AG10803 (cell line): ENCODE data around the gene NATD1.
"Not testable (repeated sequence)": the region's sequence is repeated elsewhere in the genome, so short reads cannot be mapped to it uniquely, and the experiment has no call there.

Experiments
- DNase-seq: peaks from one replicate; pipeline ENCODE4 v3.0.0; 2010; ENCODE audit warnings: low read depth
- H3K4me3 ChIP-seq: 2 replicates; pipeline ENCODE4 v1.5.1; 2011; ENCODE audit warnings: mild to moderate bottlenecking, low read length, control low read depth
- CTCF ChIP-seq: conservative IDR thresholded peaks from 2 replicates; pipeline ENCODE4 v1.5.1; 2011; ENCODE audit warnings: mild to moderate bottlenecking, low read length, control low read depth, inconsistent platforms

NATD1 gene

GRCh38 chr17:21235921-21236320 lies 17.3 kb downstream of the NATD1 start:
- DNase-seq: no peak
- no peak for TF ChIP-seq CTCF
- H3K4me3 ChIP-seq: no peak overlapping the region

GRCh38 chr17:21233581-21234347 lies 19.4 kb downstream of the NATD1 start:
- no peak for DNase-seq
- TF ChIP-seq CTCF: no peak
- no peak overlapping the region for H3K4me3 ChIP-seq

- no peak for DNase-seq
- no peak for TF ChIP-seq CTCF
- no peak overlapping the region for H3K4me3 ChIP-seq
Observed at GRCh38 chr17:21232033-21232749, 21.0 kb downstream of the NATD1 start.

GRCh38 chr17:21231533-21231932 lies 21.7 kb downstream of the NATD1 start:
- DNase-seq: no peak

GRCh38 chr17:21228845-21229244 lies 24.4 kb downstream of the NATD1 start:
- TF ChIP-seq CTCF: no peak
- H3K4me3 ChIP-seq: no peak overlapping the region
- DNase-seq: no peak

More at GRCh38 chr17:21231533-21231932, 21.7 kb downstream of the NATD1 start:
- no peak for TF ChIP-seq CTCF
- no peak overlapping the region for H3K4me3 ChIP-seq

- no peak for DNase-seq
- no peak overlapping the region for H3K4me3 ChIP-seq
- no peak for TF ChIP-seq CTCF
Observed at GRCh38 chr17:21228111-21228510, 25.1 kb downstream of the NATD1 start.

- not testable (repeated sequence) for H3K4me3 ChIP-seq, DNase-seq
Observed at GRCh38 chr17:21227277-21227676, 25.9 kb downstream of the NATD1 start.
